Stimulated activated CD4-positive, alpha-beta T cell treated with anti-CD3 and anti-CD28 coated beads, TNF-alpha, amount 100 ng/mL, for 1 hour (primary cell): ENCODE measurements around the gene VGLL3.
"Not testable (repeated sequence)": the region's sequence is repeated elsewhere in the genome, so short reads cannot be mapped to it uniquely, and the experiment has no call there.

ENCODE experiments used
- DNase-seq, 3 donors: peaks; one replicate each; pipeline ENCODE4 v3.0.0-alpha.2; 2020; ENCODE audit warnings: low read depth in 3 of 3, low spot score in 1 of 3

Gene VGLL3

DNA sequence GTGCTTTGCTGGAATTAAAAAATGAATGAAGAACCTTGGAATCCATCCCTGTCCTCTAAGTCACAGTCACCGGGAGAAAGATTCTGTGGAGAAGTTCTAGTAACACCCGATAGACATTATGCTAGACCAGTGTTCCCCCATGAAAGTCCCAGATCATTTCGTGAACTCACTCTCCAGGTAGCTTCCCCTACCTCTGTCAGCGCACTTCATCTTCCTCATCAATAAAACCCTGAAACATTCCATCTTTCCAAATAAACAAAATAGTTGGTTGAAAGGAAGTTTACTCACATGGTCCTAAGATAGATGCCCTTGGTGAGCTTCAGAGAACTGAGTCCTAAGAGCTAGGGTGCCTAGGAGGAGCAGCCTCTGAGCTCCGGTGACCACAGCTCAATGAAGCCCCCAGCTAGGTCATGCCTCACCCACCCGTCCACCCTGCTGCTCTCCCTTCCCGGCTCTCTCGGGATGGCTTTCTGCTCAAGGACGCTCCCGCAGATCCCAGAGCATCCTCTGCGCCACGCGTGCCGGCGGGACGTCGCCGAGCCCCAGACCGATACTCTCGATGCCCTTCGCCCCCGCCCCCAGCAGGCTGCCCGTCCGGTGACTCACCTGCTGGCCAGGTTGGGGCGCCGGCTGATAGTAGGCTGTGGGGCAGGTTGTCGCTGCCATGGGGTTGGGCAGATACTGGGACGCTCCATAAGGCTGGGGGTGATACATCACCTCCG, 776 bp downstream of the VGLL3 start:
- no peak for DNase-seq

DNA sequence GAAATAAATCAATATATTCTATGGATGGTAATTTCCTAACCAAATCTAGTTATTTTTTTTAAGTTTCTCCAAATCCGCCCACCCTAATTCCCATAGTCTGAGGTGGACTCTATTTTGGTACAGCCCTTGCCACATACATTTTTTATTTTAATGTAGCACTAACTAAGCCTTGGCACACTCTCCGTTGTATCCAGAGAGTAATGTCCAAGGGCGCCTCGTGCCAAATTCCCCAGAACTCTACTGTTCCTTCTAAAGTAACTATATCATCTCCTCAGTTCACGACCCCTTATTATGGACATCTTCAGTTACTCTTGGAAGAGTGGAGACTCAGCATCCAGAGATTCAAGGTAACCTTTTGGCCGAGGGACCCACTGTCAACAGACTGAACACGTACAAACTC, 1.3 kb downstream of the VGLL3 start:
- DNase-seq, result no peak

DNA sequence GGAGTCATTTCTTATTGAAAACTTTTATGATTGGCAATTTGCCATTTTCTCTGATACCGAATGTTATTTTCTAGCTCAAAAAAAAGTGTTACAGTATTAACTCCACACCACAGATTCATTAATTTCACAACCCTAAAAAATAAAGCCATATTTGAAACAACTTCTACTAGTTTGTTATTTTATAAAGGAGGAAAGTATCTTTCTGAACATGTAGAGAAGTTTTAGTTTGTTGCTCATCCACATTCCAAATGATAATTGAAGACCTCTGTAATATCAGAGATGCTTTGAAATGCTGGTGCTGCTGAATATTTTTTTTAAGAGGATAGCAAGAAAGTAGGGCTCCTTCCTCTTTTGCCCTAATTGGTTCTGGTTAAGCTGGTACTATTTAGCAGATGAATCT, 1.9 kb downstream of the VGLL3 start:
- DNase-seq, result no peak

DNA sequence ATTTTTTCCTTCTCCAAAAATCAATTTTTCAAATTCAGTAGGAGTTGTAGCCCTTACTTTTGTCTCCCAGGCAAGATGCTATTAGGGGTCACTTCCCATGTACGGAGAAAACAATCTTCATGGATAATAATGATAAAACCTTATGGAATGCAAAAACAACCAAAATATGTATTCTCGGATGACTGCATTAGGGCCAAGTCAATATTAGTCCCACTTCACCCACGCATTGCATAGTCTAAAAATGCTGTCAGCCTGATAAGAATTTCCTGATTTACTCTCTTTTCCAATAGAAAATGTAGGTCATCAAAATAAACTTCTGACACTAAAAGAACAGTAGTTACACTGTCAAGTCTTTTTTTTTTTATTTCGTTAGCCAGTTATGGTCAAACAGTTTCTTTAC, 2.7 kb downstream of the VGLL3 start:
- DNase-seq, result no peak

DNA sequence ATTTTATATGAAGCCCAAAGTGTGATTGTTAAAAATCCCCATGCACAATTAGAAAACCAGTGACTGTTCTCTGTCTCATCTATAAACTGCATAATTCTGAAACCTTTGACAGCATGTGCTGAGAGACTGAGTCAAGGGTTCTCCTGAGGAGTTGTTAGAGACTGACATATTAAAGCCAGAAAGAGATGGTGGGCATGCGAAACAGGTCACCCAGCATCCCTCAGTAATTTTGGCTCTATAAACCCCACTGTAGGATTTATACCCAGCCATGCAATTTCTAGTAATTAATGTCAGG, 3.6 kb downstream of the VGLL3 start:
- no peak for DNase-seq

DNA sequence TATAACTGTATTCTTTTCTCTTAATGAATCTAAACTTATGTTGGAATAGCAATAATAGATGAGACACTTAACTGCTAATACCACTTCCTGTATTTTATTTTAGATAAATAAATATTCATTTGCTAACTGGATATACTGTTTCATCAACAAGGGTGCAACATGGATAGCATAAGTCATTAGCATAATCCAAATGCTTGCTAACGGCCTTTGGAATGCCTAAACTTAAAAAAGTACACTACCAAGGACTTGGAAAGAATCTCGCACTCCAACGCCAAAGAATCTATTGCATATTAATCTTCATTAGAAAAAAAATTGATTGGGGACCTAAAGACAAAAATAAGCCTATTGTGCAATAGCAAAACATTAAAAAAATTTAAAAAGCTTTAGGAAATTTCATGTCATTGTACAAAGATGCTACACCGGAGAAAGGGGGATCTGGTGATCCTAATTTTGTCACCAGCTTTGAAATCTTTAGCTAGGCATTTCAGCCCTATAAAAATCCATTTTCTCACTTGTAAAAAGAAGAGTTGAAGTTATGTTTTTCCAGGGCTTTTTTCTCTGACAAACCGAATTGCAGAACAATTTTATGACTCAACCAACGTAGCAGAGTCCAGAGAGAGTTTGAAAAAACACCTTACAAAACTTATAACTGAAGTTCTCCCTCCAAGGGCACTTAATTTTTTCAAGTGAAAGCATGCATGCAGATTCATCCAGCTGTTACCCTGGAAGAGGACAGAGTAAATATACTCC, 4.1 kb downstream of the VGLL3 start:
- DNase-seq, result no peak

DNA sequence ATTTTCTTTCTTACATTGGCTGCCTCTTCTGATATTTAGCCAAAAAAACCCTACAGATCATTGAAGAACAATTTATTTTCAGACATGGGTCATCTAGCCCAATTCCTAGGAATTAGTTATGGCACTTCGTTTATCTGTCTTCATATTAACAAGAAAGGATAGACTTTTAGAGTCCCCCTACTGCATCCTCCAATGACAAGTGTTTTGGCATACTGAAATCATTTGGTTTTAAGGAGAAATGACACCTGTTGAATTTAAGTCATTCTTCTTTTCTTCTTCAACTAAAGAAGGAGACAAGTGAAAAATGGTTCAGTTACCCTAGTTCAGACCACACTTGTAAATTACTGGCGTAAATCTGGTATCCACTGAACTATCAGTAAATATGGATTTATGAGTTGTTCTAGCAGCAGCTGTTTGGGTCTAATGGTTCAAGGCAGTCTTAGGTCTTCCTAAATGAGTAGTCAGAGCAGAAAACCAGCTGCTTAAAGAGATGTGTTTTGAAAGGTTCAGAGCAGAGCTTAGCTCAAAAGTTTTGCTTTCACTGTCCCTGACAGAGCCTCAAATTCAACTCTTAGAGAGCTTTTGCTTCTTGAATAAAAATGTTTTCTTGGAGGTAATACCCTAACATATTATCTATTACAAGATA, 5.6 kb downstream of the VGLL3 start:
- no peak for DNase-seq

DNA sequence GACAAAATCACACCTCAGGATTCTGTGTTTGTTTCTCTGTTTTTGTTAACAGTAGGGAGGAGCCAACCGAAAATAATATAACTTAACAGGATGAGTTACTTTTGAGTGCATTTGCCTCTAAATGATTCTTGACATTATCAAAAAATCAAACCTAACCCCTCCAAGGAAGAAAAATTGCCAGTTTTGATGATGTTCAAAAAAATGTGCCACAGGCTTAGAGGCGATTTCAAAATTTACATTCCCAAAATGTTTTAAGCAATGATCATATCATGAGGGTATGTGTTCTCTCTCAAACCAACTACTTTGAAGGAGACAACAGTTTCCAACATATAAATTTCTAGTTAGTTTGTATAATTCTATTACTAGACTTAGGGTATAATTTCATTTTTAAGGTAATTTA, 6.7 kb downstream of the VGLL3 start:
- DNase-seq, result no peak

DNA sequence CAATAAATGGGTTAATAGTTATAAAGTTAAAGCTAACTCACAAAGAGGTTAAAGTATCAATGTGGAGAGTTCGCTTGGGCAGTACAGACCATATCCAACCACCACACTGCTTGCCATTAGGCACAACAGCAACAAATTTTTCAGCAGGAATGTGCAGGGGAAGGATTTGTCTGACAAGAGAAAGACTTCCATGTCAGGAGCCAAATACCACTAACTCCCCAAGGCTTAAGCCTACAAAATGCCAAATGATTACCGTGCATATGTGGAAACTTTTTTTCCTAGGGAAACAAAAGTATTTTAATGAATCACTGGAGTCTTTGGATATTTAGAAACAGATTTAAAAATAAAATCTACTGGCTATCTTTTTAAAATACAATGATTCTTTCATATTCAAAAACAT, 8.1 kb downstream of the VGLL3 start:
- no peak for DNase-seq

DNA sequence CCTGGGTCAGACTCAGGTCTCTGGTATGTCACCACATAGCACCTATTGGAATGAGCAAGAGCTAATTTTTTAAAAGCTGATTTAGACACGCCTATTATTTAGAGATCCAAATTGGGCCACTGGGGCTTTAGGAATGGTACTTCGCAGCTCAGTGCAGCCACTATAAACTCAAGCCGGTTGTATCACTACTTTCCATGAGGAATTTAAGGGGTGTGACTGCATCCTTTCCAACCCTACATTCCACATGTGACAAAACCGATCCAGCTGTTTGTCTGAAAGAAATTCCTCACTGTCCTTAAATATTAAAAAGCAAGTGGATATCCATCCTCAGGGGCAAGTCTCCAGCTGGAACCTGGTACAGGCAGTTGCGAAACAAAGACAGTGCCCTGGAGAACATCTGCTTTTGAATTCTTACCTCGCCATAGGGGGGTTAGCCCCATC, 12.8 kb downstream of the VGLL3 start:
- DNase-seq, result no peak

DNA sequence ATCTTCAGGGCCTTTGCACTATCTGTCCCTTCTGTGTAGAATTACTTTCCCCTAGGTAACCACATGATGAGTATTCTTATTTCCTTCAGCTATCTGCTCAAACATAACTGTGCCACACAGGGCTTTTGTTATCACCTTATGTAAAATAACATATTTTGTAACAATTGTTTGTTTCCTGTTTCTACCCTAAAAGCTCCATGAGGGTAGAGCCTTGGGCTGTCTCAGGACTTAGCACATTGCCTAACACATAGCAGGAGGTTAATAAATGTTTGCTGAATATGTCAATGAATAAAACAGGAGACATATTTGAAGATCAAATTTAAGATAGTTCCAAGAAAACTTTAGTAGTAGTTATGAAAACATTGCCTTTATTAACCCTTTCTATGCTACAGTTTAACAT, 14.7 kb downstream of the VGLL3 start:
- no peak for DNase-seq

DNA sequence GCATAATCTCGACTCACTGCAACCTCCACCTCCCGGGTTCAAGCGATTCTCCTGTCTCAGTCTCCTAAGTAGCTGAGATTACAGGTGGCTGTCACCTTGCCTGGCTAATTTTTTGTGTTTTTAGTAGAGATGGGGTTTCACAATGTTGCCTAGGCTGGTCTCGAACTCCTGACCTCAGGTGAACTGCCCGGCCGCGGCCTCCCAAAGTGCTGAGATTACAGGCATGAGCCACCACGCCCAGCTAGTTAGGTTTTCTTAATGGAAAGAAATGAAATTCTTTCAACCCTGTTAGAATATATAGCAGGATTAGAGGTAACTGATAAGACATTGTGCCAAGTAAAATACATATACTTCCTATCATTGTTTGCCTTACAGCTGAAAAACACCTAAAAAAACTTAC, 16.8 kb downstream of the VGLL3 start:
- DNase-seq, result not testable (repeated sequence)

DNA sequence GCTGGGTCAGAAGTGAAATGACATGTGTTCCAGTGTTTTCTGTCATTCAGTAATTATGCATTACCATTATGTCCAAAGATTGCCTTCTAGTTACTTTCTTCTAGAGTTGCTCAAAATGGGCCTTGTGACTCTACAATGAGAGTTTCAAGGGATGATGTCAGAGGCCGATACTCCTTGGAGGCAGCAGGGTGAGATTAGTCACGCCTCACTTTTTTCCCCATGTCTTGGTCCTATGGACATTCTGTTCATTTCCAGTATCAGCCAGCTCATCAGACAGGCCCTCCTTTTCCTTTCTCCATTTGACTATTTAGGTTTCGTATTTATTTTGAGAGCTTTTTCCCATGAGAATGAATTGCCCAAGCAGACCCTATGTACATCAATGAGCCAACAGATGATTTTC, 17.5 kb downstream of the VGLL3 start:
- no peak for DNase-seq

DNA sequence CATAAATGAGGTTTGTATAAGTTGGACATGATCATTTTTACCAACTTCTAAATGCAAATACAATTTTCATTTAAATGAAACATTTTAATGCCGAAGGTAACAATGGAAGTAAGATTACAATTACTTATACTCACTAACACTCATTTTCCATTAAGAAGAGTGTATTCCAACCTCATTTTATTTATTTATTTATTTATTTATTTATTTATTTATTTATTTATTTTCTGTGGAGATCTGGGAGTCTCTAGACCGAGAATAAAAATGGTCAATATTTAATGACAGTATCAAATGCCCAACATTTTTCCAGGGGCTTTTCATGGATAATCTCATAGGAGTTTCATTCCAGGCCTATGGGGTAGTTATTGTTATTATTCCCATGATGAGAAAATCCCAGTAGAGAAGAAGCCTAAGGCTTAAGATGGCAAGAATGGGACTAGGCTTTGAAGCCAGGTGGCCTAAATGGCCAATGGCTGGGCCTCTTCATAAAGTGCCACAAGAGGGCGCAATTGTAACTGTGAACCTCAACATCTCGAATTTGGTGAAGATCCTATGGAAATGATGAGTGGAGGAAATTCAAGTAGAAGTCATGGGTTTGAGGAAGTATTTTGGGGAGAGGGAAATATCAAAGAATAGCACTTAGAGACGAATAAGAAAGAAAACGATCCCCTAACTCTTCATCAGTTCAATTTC, 21.3 kb downstream of the VGLL3 start:
- DNase-seq, result no peak

DNA sequence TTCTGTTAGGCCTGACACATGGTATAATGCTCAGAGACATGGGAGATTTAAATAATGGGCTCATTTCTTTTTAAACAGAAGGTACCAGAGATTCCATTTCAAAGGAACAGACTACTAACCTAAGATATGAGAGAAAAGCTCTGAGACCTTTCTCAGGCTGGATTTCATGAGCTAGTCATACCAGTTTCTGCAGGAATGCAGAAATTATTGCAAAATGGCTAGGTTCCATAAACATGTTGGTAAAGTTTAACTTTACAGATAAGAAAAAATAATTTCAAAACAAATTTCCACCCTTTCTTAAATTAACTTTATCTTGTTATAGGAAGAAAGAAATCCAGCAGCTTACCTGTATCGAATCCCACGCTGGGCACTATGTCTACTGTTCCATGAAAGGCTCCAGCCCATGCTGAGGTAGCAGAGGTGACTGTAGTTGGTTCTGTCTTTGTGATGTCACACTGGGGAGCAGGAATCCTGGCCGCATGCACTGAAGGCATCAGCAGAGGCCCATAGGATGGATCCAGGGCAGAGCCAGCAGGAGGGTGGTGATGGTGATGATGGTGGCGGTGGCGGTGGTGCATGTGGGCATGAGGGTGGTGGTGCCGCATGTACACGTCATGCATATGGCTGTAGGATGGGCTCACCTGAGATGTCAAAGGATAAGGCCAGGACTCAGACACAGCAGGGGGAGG, 22.6 kb downstream of the VGLL3 start:
- no peak for DNase-seq

DNA sequence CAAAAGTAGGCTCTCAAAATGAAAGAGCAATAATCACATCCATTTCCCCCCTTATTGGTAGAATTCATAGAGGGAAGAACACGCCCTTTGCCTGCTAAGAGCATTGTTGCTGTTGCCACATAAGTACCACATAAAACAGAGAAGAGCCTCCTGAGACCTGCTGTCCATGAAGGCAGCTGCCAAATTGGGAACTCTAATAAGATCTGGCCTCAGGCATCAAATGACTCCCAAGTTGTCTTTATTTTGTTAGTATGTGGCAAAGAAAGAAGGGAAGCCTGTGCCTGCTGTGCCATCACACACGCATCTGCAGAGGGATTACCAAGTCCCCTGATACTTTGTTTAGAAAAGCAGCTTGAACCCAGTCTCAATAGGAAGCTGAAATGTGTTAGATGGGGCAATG, 23.9 kb downstream of the VGLL3 start:
- no peak for DNase-seq

DNA sequence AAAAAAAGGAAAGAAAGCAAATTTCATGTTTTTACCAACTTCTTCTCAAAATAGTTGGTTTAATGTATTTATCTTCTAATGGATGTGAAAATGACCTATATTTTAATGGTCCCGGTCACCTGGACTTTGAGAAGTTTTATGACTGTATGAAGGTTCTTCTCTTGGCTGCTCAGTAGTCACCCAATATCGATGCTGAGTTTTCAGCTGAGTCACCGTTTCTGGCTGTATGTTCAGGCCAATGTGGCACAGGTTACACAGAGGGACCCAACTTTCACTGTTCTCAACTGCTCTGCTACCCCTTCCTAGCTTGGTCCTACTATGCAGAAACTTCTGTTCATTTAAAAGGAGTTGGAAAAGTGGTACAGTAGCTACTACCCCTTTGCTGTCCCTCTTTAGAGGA, 25.8 kb downstream of the VGLL3 start:
- DNase-seq, result no peak

DNA sequence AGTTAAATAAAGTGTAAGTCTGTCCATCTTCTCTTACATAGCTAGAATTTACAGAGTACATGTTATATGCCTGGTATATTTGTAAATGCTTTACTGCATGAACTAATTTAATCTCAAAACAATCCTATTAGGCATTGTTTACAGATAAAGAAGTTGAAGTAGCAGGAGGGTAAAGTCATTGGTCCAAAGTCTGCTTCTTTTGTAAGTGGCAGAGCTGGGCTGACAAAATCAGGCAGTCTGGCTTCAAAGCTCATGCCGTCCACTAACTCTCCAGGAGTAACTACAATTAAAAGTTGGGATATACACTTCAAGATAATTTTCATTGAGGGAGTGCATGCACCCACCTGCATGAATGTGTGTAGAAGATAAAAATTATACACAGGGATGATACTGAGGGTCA, 27.3 kb downstream of the VGLL3 start:
- no peak for DNase-seq

DNA sequence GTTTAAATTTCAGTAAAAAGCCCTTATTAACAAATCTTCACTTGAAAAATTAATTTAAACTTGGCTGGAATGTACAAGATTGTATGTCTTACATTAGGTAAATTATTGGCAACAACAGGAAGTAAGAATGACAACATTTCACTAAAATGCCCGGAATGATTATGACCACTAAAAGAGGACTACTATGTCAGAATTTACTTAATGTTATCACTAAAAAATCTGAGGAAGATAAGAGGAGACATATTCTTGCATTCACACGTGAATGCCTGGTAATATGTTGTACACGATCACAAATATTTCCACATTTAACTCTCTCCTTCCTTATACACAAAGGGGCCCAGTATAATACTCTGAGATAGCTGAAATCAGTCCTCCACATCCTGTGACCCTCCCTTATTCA, 29.7 kb downstream of the VGLL3 start:
- DNase-seq, result no peak

DNA sequence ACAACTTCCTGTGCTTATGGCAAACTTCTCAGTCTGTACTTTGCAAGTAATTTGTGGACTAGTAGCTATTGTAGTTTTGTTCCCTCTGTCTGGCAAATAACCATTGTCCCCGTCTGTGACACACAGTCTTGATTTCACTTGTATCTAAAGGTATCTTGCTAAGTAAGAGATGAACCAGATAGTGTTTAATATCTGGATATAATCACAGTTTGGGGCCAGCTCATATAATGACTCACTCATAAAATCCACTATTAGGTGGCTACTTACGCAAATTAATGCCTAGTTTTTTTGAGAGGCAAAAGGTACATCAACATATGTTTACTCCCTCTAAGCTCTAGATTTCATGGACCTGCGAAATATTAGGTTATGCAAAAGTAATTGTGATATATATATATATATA, 30.4 kb downstream of the VGLL3 start:
- DNase-seq, result no peak

DNA sequence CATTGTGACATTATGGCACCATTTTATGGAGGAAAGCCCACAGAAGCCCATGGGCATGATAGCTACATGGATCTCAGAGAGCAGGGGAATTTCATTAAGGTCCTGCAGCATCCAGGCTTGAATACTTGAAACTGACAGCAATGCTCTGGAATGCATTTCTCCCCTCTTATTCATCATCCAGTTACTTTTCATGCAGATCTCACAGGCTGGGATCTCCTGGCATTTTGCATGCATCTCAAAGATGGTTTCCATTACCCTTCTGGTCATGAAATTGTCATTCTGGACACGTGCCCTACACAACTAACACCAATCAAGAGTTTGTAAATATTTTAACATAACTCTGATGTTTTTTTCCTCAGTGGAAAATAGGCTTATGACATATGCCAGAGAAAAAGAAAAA, 32.4 kb downstream of the VGLL3 start:
- DNase-seq, result no peak
